ENCODE data around the gene PIAS4.

PIAS4 gene

GRCh38 chr19:4059891-4060620, 52.5 kb downstream of the PIAS4 start:
- peak; percentile 37 to 55 for DNase-seq (ENCODE audit: low read depth in 2 of 2)

- DNase-seq (ENCODE audit: low read depth in 2 of 2): no peak
Measured at GRCh38 chr19:4060621-4061177, 53.2 kb downstream of the PIAS4 start.

- DNase-seq (ENCODE audit: low read depth in 2 of 2): no peak
Measured at GRCh38 chr19:4061178-4061682, 53.7 kb downstream of the PIAS4 start.

- no peak for DNase-seq (ENCODE audit: low read depth in 2 of 2)
Measured at GRCh38 chr19:4061683-4062418, 54.3 kb downstream of the PIAS4 start.

GRCh38 chr19:4062419-4063368, 55.2 kb downstream of the PIAS4 start:
- no peak for DNase-seq (ENCODE audit: low read depth in 2 of 2)

GRCh38 chr19:4063369-4064148, 56.0 kb downstream of the PIAS4 start:
- no peak for DNase-seq (ENCODE audit: low read depth in 2 of 2)

GRCh38 chr19:4064149-4064495, 56.6 kb downstream of the PIAS4 start:
- DNase-seq (ENCODE audit: low read depth in 2 of 2): no peak

GRCh38 chr19:4064496-4065260, 57.1 kb downstream of the PIAS4 start:
- peak in 1 of 2 donors; percentile 21 for DNase-seq (ENCODE audit: low read depth in 2 of 2)

GRCh38 chr19:4065430-4066175, 58.1 kb downstream of the PIAS4 start:
- DNase-seq (ENCODE audit: low read depth in 2 of 2): peak; percentile 90 to 94

- DNase-seq (ENCODE audit: low read depth in 2 of 2): peak in 1 of 2 donors; percentile 25
Measured at GRCh38 chr19:4066176-4066606, 58.7 kb downstream of the PIAS4 start.

GRCh38 chr19:4066682-4067395, 59.3 kb downstream of the PIAS4 start, which contains the start of gene ZBTB7A:
Gene ZBTB7A, minus strand, starts transcription at chr19:4066899. Its CDS starts 11,667 bp downstream, at chr19:4055232.
- DNase-seq (ENCODE audit: low read depth in 2 of 2): peak; percentile 51 to 58

GRCh38 chr19:4067396-4068046, 60.0 kb downstream of the PIAS4 start:
- DNase-seq (ENCODE audit: low read depth in 2 of 2): no peak

GRCh38 chr19:4068047-4068966, 60.8 kb downstream of the PIAS4 start:
- no peak for DNase-seq (ENCODE audit: low read depth in 2 of 2)

GRCh38 chr19:4069331-4069959, 61.9 kb downstream of the PIAS4 start:
- DNase-seq (ENCODE audit: low read depth in 2 of 2): no peak

- DNase-seq (ENCODE audit: low read depth in 2 of 2): no peak
Measured at GRCh38 chr19:4071610-4072009, 64.1 kb downstream of the PIAS4 start.

- DNase-seq (ENCODE audit: low read depth in 2 of 2): no peak
Measured at GRCh38 chr19:4075373-4075772, 67.8 kb downstream of the PIAS4 start.
